NCI-H82 treated with DMSO at 0.1 percent for 48 hours (cell line): ENCODE measurements around the gene PYHIN1.

Source experiments
- DNase-seq: peaks from one replicate; lab custom pipeline; 2025; ENCODE audit not compliant: unreplicated experiment; lab: John Stamatoyannopoulos, UW

Gene PYHIN1

GRCh38 chr1:159012495-159012894 lies 81.1 kb downstream of the PYHIN1 start:
- no peak for DNase-seq

DNA sequence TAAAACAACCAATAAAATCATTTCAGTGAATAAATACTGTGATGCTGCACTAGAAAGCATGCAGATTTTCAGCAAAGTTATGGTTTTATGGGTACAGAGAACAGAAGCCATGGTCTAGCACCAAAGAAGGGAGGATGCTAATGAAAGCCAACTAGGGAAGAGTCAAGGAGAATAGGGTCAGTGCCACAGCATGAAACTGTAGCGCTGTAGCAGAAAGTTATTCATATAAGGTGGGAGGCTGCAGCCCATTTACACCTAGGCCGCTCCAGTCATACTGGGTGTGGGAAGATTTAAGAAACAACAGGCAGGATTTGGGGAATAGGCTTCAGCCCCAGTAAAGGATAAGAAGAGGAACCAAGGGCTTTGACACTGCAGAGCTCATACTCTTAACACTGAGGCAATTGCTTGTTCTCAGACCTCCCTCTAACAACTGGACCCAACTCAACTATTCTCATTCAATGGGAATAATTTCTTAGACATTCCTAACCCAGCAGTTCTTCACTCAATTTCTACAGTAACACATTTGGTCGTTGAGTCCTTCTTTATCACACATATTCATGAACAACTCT lies 82.7 kb downstream of the PYHIN1 start:
- no peak for DNase-seq

GRCh38 chr1:159014851-159015250 lies 83.5 kb downstream of the PYHIN1 start:
- DNase-seq: no peak

DNA sequence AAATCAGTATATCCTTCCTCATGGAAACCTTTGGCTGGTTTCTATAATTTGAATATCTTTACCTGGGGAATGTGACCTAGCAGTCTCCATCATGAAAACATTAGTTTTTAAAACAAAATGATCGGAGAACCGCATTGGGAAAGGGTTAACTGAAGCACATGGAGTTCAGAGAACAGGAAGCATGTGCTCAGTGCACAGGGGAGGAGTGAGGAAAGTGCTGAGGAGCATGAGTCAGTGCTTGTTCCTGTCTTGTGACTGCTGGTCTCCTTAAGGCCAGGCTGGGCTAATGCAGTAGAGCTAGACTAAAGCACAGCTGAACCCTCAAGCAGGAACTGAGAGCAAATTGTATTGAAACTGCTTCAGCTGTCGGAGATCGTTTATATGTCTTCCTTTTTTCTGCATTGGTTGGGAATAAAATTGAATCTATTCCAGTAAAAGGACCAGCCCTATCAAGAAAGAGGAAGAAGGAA lies 84.1 kb downstream of the PYHIN1 start:
- DNase-seq: no peak

DNA sequence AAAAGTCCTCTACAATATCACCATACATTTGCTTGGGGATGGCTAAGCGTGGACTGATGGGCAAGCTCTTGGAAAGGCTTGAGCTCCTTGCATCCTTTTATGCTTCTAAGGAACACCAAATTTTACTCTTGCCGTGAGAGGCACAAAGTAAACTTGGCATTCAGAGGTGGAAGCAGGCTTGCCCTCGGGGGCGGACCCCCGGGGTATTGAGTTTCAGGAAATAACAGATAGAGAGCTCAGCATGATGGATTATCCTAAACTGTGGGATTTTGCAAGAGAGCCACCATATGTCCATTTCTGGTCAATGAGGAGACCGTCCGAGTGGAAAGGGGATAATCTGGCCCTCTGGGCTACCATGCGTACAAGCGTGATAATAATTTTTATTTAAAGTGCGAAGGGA lies 92.4 kb downstream of the PYHIN1 start:
- DNase-seq: no peak

DNA sequence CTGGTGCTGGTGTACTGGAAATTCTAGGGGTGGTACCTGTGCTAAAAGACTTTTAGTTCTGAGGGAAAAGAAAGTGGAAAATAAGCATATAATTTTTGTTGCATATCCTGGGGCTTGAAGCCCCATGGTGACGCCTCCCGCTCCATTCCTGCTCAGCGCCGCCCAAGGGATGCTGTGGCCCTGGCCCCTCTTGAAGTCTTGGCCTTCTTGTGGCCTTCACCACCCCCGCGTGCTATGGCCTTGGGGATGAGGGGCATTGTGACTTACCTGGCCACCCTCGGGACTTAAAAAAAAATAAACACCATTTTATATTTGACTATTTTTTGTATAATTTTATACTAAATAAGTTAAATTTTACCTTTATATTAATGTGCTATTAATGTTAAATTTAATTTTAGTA lies 93.7 kb downstream of the PYHIN1 start:
- no peak for DNase-seq
